H1 (cell line): ENCODE data around the gene RAB31. TPM values are rescaled to one million over a fixed set of nuclear protein-coding genes. Genes with fewer than 3 reads are reported as not detected.

Experiments used
- polyA plus RNA-seq, 7 experiments: library from polyadenylated mRNA; depleted of rRNA in 3 of 7; stranded (reverse) in 5 of 7; unstranded in 2 of 7; fragments of >200 nt in 5 of 7; fragments of 200-250 nt in 2 of 7; gene quantifications; 1 replicate in 5 of 7; 2 replicates in 1 of 7; 4 replicates in 1 of 7; pipeline versions ENCODE4 v1.2.1 to v1.2.3, GENCODE V29; 2011 to 2013; ENCODE audit warnings: missing spikeins in 2 of 7, mixed read lengths in 2 of 7
- small RNA-seq: library from polyadenylated mRNA; stranded (forward); fragments of <200 nt; extraction: miRNeasy Mini kit (QIAGEN cat#:217004); gene quantifications from one replicate; pipeline ENCODE3, GENCODE V24; 2013; ENCODE audit not compliant: insufficient read depth
- total RNA-seq: library from RNA; stranded (reverse); fragmentation: NEBNext Ultra II Directional; extraction: Animal tissue kit (Norgen Biotek cat#: 25700); gene quantifications from 2 replicates; pipeline ENCODE4 v1.2.1, GENCODE V29; 2021

RAB31 gene
- total and polyA plus RNA-seq, 2 of the 8 experiments (the other 6 are each of a cell fraction or from before 2014, with no cell fraction given): 15.2 to 40.9 TPM

Small RNAs within 50 kb of the gene (small RNA-seq; reads per million reads assigned to genes)
- gene RN7SL862P: not detected
- not detected for gene RNA5SP449

Other genes starting within 250 kb of the RAB31 start
- 64.7 and 67.8 TPM in 2 replicates for gene RALBP1, start 232.8 kb upstream of the RAB31 start, total RNA-seq
- 40.3 and 42.8 TPM in 2 replicates for gene RALBP1, start 232.8 kb upstream of the RAB31 start, polyA plus RNA-seq (2011; rRNA removed)
- 96.1 and 108 TPM in 2 replicates for gene PPP4R1, start 93.7 kb upstream of the RAB31 start, total RNA-seq
- gene PPP4R1, start 93.7 kb upstream of the RAB31 start, polyA plus RNA-seq (2011; rRNA removed): 59.6 and 67.4 TPM in 2 replicates
- 0.09 TPM in 1 of 2 replicates, not detected in the other for gene TXNDC2, start 177.7 kb downstream of the RAB31 start, total RNA-seq
- 0.11 TPM in 1 of 2 replicates, not detected in the other for gene TXNDC2, start 177.7 kb downstream of the RAB31 start, polyA plus RNA-seq (2011; rRNA removed)
- 128 and 130 TPM in 2 replicates for gene VAPA, start 205.7 kb downstream of the RAB31 start, total RNA-seq
- 44.4 and 79.7 TPM in 2 replicates for gene VAPA, start 205.7 kb downstream of the RAB31 start, polyA plus RNA-seq (2011; rRNA removed)